Umbilical cord (tissue), 2 donors: ENCODE results near the gene KRT33B. TPM values are rescaled to one million over a fixed set of nuclear protein-coding genes. Genes with fewer than 3 reads are reported as not detected.
"Not testable (repeated sequence)": the region's sequence is repeated elsewhere in the genome, so short reads cannot be mapped to it uniquely, and the experiment has no call there.

Experiments
- DNase-seq: peaks from one replicate; pipeline ENCODE4 v3.0.0-alpha.2; 2015; ENCODE audit warnings: low spot score
- total RNA-seq: library from RNA; depleted of rRNA; stranded (reverse); fragments of >200 nt; gene quantifications from one replicate; pipeline ENCODE4 v1.2.3, GENCODE V29; 2014; ENCODE audit warnings: low replicate concordance; ENCODE audit not compliant: insufficient read depth

The KRT33B gene
- total RNA-seq, 1 donor from 2014 or later, result not detected

- DNase-seq, result no peak
Measured at GRCh38 chr17:41393826-41394225, 24.2 kb upstream of the KRT33B start.

- peak; percentile 60 for DNase-seq
Measured at GRCh38 chr17:41393294-41393693, 23.7 kb upstream of the KRT33B start.

- DNase-seq, result no peak
Measured at GRCh38 chr17:41392278-41392677, 22.7 kb upstream of the KRT33B start.

- DNase-seq, result no peak
Measured at GRCh38 chr17:41391535-41391934, 21.9 kb upstream of the KRT33B start.

- no peak for DNase-seq
Measured at GRCh38 chr17:41390411-41390938, 20.9 kb upstream of the KRT33B start.

- no peak for DNase-seq
Measured at GRCh38 chr17:41387670-41388069, 18.1 kb upstream of the KRT33B start.

- DNase-seq, result no peak
Measured at GRCh38 chr17:41386227-41386626, 16.6 kb upstream of the KRT33B start.

- DNase-seq, result no peak
Measured at GRCh38 chr17:41383690-41384089, 14.1 kb upstream of the KRT33B start.

- DNase-seq, result no peak
Measured at GRCh38 chr17:41382394-41382793, 12.8 kb upstream of the KRT33B start.

GRCh38 chr17:41381943-41382342 is 12.3 kb upstream of the KRT33B start, which contains the start of gene KRT34:
TSS of gene KRT34 (minus strand) at chr17:41382306. CDS start at chr17:41382246, 60 bp downstream.
- not testable (repeated sequence) for DNase-seq

- DNase-seq, result not testable (repeated sequence)
Measured at GRCh38 chr17:41380091-41380490, 10.5 kb upstream of the KRT33B start.

GRCh38 chr17:41377546-41377945 is 7.9 kb upstream of the KRT33B start:
- DNase-seq, result no peak

GRCh38 chr17:41369023-41369422 is 590 bp downstream of the KRT33B start:
- DNase-seq, result no peak

GRCh38 chr17:41367426-41368075 is 2.1 kb downstream of the KRT33B start:
- peak; percentile 64 for DNase-seq

GRCh38 chr17:41366070-41366469 is 3.5 kb downstream of the KRT33B start:
- DNase-seq, result no peak

GRCh38 chr17:41363881-41364280 is 5.7 kb downstream of the KRT33B start:
- no peak for DNase-seq

GRCh38 chr17:41360296-41360995 is 9.2 kb downstream of the KRT33B start:
- DNase-seq, result peak; percentile 2

GRCh38 chr17:41354536-41354935 is 15.1 kb downstream of the KRT33B start:
- DNase-seq, result no peak

- DNase-seq, result no peak
Measured at GRCh38 chr17:41352597-41353366, 16.8 kb downstream of the KRT33B start.

GRCh38 chr17:41351177-41351576 is 18.4 kb downstream of the KRT33B start:
- no peak for DNase-seq

- not testable (repeated sequence) for DNase-seq
Measured at GRCh38 chr17:41350381-41350878, 19.2 kb downstream of the KRT33B start, which contains the start of gene KRT33A. TSS of gene KRT33A (minus strand) at chr17:41350828. CDS start at chr17:41350767, 61 bp downstream.
